HG02763 (cell line): ENCODE data around the gene WDR64.

Source experiments
- ATAC-seq: cut with Tn5 transposase; IDR thresholded peaks from one replicate; pipeline ENCODE4 v1.9.1; 2021; ENCODE audit warnings: mild to moderate bottlenecking, moderate library complexity; ENCODE audit not compliant: unreplicated experiment

WDR64 gene

GRCh38 chr1:241652012-241652411 lies at the start of gene WDR64:
WDR64 (plus strand) TSS chr1:241652281; CDS start chr1:241652485, 204 bp downstream.
- no peak for ATAC-seq

GRCh38 chr1:241603731-241604245 lies 48.3 kb upstream of the WDR64 start:
- no peak for ATAC-seq

GRCh38 chr1:241605146-241605805 lies 46.8 kb upstream of the WDR64 start:
- ATAC-seq = no peak

GRCh38 chr1:241606544-241606943 lies 45.5 kb upstream of the WDR64 start:
- no peak for ATAC-seq

- no peak for ATAC-seq
Observed at GRCh38 chr1:241607497-241607896, 44.6 kb upstream of the WDR64 start.

GRCh38 chr1:241608379-241609033 lies 43.6 kb upstream of the WDR64 start:
- no peak for ATAC-seq

GRCh38 chr1:241610056-241610815 lies 41.8 kb upstream of the WDR64 start:
- no peak for ATAC-seq

- peak; percentile 88 for ATAC-seq
Observed at GRCh38 chr1:241611063-241611462, 41.0 kb upstream of the WDR64 start.

GRCh38 chr1:241611736-241612135 lies 40.3 kb upstream of the WDR64 start:
- no peak for ATAC-seq

GRCh38 chr1:241612533-241613477 lies 39.3 kb upstream of the WDR64 start:
- ATAC-seq = no peak

- ATAC-seq = no peak
Observed at GRCh38 chr1:241614144-241614543, 37.9 kb upstream of the WDR64 start.

- ATAC-seq = no peak
Observed at GRCh38 chr1:241614572-241614971, 37.5 kb upstream of the WDR64 start.

GRCh38 chr1:241615043-241615974 lies 36.8 kb upstream of the WDR64 start:
- no peak for ATAC-seq

GRCh38 chr1:241617426-241617825 lies 34.7 kb upstream of the WDR64 start:
- no peak for ATAC-seq

- ATAC-seq = no peak
Observed at GRCh38 chr1:241622669-241623068, 29.4 kb upstream of the WDR64 start.

GRCh38 chr1:241624935-241625334 lies 27.1 kb upstream of the WDR64 start:
- no peak for ATAC-seq

- ATAC-seq = peak; percentile 61
Observed at GRCh38 chr1:241627453-241628259, 24.4 kb upstream of the WDR64 start.

- ATAC-seq = no peak
Observed at GRCh38 chr1:241630005-241630404, 22.1 kb upstream of the WDR64 start.

GRCh38 chr1:241630476-241630875 lies 21.6 kb upstream of the WDR64 start:
- ATAC-seq = no peak
